HS-27A (cell line): ENCODE results near the gene ESRRB.

Experiments used
- DNase-seq: peaks from one replicate; pipeline ENCODE4 v3.0.0-alpha.2; 2012; ENCODE audit warnings: low read depth, missing footprints

ESRRB gene

GRCh38 chr14:76541594-76542219, 165.8 kb downstream of the ESRRB start:
- DNase-seq, result no peak

GRCh38 chr14:76546426-76547221, 170.7 kb downstream of the ESRRB start:
- DNase-seq, result peak; percentile 8

GRCh38 chr14:76547831-76548230, 171.9 kb downstream of the ESRRB start:
- no peak for DNase-seq

- DNase-seq, result no peak
Observed at GRCh38 chr14:76550534-76550933, 174.6 kb downstream of the ESRRB start.

- DNase-seq, result no peak
Observed at GRCh38 chr14:76551116-76551515, 175.2 kb downstream of the ESRRB start.
